HFFc6 (cell line): ENCODE measurements around the gene ATP6V1G1. TPM values are rescaled to one million over a fixed set of nuclear protein-coding genes. Genes with fewer than 3 reads are reported as not detected.
A peak's percentile ranks its signal among the peaks of the same experiment; 100 is the strongest.

Experiments
- DNase-seq: peaks from one replicate; pipeline ENCODE4 v3.0.0-alpha.2; 2018
- H3K27ac Mint-ChIP-seq: 2 replicates; pipeline ENCODE4 v1.8.0; 2020; ENCODE audit warnings: mild to moderate bottlenecking, mixed read lengths
- H3K27me3 Mint-ChIP-seq: 2 replicates; pipeline ENCODE4 v1.8.0; 2021; ENCODE audit warnings: mild to moderate bottlenecking, moderate library complexity, mixed read lengths; ENCODE audit not compliant: insufficient read depth
- H3K36me3 Mint-ChIP-seq: 2 replicates; pipeline ENCODE4 v1.8.0; 2021; ENCODE audit warnings: low read depth, mixed read lengths
- H3K4me1 Mint-ChIP-seq: 2 replicates; pipeline ENCODE4 v1.8.0; 2020; ENCODE audit warnings: low read depth, mixed read lengths
- H3K4me3 Mint-ChIP-seq: 2 replicates; pipeline ENCODE4 v1.8.0; 2020; ENCODE audit warnings: mild to moderate bottlenecking, moderate library complexity, mixed read lengths
- H3K9me3 Mint-ChIP-seq: 2 replicates; pipeline ENCODE4 v1.8.0; 2020; ENCODE audit warnings: mild to moderate bottlenecking, mixed read lengths
- total RNA-seq, 6 experiments: library from RNA; stranded (reverse); fragmentation: NEBNext Ultra II Directional; extraction: Animal tissue kit (Norgen Biotek cat#: 25700); gene quantifications; 2 replicates in 1 of 6; 3 replicates in 5 of 6; pipeline ENCODE4 v1.2.3, GENCODE V29; 2021
- TF ChIP-seq, protein P1 (sequence below): fragments of 200-600 bp; sonication (generic); IDR thresholded peaks from 2 replicates; pipeline ENCODE4 v1.5.0; 2021; ENCODE audit warnings: antibody characterized with exemption, mild to moderate bottlenecking

Gene ATP6V1G1
- total RNA-seq, 6 experiments from 2014 or later: 74.2 to 104 (median 86.5) TPM

DNA sequence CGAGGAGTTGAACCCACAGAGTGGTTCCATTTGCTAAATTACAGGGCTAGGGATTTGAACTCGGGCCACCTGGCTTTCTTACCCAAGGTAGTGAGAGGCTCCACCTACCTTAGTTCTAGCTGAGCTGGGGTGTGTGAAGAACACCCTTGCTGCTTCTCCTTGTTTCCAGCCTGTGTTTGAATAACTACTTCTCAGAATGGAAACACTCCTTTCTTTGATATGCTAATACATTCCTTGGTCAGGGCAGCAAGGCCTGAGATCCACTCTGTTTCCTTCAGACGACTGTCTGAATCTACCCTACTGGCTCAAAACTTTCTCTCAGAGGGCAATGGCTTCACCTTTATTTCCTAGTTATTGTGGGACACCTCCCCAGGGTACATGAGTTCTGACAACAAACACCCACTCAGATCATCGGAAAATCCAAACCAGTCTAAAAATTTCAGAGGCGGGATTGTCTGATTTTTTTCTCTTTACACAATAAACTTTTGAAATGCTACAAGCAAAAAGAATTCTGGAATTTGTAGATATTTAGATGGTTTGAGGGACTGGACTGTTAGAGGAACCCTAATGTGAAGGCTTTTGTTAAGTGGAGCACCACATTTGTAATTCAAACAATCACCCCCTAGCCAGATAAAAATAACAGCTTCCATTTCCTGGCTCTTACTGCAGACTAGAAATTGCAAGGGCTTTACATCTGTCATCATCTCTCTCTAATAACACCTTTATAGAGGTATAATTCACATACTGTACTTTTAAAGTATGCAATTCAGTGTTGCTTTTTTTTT is 4.0 kb upstream of the ATP6V1G1 start:
- TF ChIP-seq, protein P1, sequence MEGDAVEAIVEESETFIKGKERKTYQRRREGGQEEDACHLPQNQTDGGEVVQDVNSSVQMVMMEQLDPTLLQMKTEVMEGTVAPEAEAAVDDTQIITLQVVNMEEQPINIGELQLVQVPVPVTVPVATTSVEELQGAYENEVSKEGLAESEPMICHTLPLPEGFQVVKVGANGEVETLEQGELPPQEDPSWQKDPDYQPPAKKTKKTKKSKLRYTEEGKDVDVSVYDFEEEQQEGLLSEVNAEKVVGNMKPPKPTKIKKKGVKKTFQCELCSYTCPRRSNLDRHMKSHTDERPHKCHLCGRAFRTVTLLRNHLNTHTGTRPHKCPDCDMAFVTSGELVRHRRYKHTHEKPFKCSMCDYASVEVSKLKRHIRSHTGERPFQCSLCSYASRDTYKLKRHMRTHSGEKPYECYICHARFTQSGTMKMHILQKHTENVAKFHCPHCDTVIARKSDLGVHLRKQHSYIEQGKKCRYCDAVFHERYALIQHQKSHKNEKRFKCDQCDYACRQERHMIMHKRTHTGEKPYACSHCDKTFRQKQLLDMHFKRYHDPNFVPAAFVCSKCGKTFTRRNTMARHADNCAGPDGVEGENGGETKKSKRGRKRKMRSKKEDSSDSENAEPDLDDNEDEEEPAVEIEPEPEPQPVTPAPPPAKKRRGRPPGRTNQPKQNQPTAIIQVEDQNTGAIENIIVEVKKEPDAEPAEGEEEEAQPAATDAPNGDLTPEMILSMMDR: no peak
- H3K27ac Mint-ChIP-seq: no peak overlapping the region
- peaks cover 10% of the 10 kb centered on the region; the same call in 1 of the 2 replicates for H3K36me3 Mint-ChIP-seq
- H3K9me3 Mint-ChIP-seq: no peaks in the 10 kb centered on the region
- peaks cover 7% of the 10 kb centered on the region for H3K27me3 Mint-ChIP-seq
- no peak overlapping the region for H3K4me3 Mint-ChIP-seq
- H3K4me1 Mint-ChIP-seq: peaks cover 12% of the 10 kb centered on the region
- no peak for DNase-seq

DNA sequence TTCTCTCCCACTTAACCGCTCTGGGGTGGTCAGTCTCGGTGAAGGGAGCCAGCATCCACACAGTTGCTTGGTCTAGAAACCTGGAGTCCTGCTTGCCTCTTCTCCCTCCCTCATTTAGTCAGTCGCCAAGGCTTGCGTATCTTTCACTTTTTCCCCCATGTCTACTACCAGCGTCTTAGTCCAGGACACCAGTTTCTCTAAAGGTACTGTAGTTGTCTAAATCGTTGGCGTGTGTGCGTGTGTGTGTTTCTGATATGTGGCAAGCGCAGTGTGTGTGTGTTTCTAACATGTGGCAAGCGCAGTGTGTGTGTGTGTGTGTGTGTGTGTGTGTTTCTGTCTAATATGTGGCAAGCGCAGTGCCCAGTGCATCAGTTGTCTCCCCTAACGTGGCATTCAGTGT is 641 bp downstream of the ATP6V1G1 start:
- TF ChIP-seq, protein P1: no peak
- no peaks in the 10 kb centered on the region for H3K9me3 Mint-ChIP-seq
- peak overlapping the region; percentile 95 for H3K27ac Mint-ChIP-seq
- H3K27me3 Mint-ChIP-seq: peaks cover 4% of the 10 kb centered on the region
- peaks cover 25% of the 10 kb centered on the region for H3K36me3 Mint-ChIP-seq
- peak overlapping the region; percentile 97 for H3K4me3 Mint-ChIP-seq
- peak; percentile 21 for DNase-seq
- H3K4me1 Mint-ChIP-seq: peaks cover 47% of the 10 kb centered on the region

DNA sequence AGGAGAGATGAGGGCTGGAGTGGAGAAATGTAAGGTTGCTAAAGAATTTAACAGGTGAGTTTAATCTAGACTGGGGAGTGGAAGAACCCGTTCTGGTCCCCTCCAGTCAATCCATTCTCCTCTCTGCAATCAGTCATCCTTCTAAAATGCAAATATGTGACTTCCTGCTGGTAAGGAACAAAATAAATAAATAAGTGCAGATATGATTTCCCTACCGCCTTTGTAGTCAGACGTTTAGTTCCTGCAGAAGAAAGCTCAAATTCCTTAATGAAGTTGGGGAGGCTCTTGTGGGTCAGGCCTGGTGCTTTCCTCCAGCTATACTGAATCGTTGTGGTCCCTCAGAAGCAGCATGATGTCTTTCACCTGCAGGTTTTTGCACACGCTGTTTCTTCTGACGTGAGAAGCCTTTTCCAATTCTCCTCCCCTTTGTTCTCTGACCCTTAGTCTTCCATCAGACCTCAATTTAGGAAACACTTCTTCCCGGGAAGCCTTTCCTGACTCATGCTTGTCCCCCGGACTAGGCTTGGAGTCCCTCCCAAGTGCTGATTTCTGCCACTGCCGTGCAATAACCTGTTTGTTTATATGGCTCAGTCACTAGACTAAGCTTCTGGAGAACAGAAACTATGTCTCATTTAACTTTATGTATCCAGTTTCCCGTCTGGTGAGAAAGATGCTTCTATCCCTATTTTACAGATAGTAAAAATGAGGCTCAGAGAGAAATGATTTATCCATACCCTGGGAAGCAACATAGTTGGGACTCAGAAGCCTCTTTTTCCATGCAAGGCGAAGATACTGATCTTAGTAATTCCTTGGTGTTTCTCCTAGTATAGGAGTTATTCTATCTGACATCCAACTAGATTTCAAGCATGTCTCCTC is 1.3 kb downstream of the ATP6V1G1 start:
- H3K4me1 Mint-ChIP-seq: peaks cover 47% of the 10 kb centered on the region
- no peaks in the 10 kb centered on the region for H3K9me3 Mint-ChIP-seq
- peak overlapping the region; percentile 97 for H3K4me3 Mint-ChIP-seq
- DNase-seq: peak; percentile 45
- peaks cover 25% of the 10 kb centered on the region for H3K36me3 Mint-ChIP-seq
- H3K27ac Mint-ChIP-seq: peak overlapping the region; percentile 95
- H3K27me3 Mint-ChIP-seq: peaks cover 4% of the 10 kb centered on the region
- TF ChIP-seq, protein P1: no peak

DNA sequence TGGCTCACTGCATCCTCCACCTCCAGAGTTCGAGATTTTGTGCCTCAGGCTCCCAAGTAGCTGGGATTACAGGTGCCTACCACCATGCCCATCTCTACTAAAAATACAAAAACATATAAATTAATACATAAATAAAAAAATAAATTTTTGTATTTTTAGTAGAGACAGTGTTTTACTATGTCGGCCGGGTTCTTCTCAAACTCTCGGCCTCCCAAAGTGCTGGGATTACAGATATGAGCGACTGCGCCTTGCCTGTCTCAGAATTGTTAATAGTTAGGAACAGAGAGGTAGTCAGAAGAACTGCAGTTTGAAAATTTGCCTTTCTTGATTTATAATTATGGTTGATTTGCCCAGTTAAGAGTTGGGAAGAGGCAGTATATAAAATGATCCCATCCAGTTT is 2.8 kb downstream of the ATP6V1G1 start:
- TF ChIP-seq, protein P1: no peak
- Mint-ChIP-seq H3K4me1 (peaks cover 47% of the 10 kb centered on the region), H3K27ac (no peak overlapping the region), H3K4me3 (no peak overlapping the region), H3K9me3 (no peaks in the 10 kb centered on the region), H3K36me3 (peaks cover 29% of the 10 kb centered on the region), H3K27me3 (peaks cover 3% of the 10 kb centered on the region)
- DNase-seq: no peak

DNA sequence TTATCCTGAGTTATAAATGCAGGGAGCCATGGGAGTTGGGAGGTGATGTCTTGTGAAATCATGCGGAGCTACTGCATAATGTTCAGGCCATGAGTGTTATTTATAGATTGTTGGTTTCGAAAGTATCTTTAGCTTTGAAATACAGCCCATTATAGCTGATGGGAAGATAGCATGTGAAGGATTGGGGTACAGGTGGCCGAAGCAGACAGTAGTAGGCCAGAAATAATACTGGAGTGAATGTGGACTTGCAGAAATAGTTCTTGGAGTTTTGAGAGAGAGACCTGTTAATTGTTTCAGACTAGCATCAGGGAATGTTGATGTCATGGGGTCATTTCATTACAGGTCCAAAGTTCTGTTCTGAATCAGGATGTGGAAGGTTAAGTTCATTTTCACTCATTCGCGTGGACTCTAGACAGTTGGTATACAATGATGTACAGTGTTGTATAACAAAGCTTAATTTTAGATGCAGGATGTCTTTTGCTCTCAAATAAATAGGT is 3.8 kb downstream of the ATP6V1G1 start:
- H3K4me3 Mint-ChIP-seq: no peak overlapping the region; the same call in 1 of the 2 replicates
- peak overlapping the region; percentile 6; the same call in 1 of the 2 replicates for H3K27ac Mint-ChIP-seq

More for the DNA sequence above, 3.8 kb downstream of the ATP6V1G1 start:
- Mint-ChIP-seq H3K27me3 (peaks cover 3% of the 10 kb centered on the region; the same call in 1 of the 2 replicates), H3K4me1 (peaks cover 47% of the 10 kb centered on the region), H3K9me3 (no peaks in the 10 kb centered on the region), H3K36me3 (peaks cover 32% of the 10 kb centered on the region)
- TF ChIP-seq, protein P1: no peak
- DNase-seq: no peak
